HG02588 (cell line): Measurements from ENCODE around the gene P4HA1.

Experiments
- ATAC-seq: cut with Tn5 transposase; IDR thresholded peaks from one replicate; pipeline ENCODE4 v1.9.1; 2021; ENCODE audit warnings: mild to moderate bottlenecking, moderate library complexity; ENCODE audit not compliant: unreplicated experiment

The P4HA1 gene

DNA sequence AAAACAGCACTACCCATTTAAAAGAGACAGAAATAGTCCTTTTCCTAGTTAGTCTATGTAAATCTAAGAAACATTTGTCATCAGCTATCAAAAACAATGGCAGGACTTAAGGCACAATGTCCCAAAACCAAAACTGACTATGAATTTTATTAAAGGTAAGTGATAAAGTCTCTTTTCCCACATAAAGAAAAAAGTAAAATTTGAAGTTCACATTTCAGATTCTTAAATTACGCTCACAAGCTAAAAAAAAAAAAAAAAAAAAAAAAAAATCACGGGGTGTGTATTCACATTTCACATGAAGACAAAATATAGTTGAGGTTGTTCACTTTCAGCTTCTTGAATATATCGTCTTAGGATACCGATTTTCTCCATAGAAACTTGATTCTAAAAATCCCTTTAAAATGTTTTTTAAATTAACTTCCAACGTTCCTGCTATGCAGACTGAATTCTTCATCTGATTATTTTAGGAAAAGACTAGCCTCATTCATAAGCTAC is 1.6 kb downstream of the P4HA1 start:
- ATAC-seq: no peak

DNA sequence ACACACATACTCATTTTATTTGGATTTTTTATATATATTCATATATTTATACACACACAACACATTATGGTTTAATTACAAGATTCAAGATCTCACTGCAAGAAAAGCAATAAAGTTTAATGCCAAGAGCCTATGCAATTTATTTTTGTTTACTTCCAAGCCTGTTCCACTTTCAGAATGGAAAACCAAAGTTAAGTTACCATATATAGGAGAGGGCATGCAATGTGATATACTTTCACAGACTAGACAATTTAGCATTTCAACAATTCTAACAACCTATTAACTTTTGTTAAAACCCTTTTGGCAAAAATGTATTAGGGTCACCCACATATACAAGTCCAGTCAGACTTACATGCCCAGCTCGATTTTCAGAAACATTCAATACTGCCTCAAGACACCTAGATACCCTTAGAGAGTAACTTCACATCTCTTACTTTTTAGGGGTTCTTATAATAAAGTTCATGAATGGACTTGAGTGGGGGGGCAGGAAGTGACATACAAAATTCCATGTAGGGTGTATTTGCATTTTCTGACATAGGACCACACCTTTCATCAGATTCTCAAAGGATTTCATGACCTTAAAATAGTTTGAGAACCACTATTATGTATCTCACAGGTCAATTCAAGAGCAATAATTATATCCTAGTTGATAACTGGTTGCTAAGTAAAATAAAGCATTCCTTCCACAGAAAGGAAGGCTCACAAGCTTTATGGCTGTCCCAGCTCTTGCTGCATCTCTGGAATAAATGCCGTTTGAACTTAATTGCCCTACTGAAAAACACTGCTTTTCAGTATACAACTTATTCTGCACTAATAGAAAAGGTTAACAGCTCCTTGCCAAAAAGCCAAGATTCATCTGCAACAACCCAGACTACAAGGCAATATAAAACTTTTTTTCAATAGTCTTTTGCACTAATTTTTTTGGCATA is 2.5 kb downstream of the P4HA1 start:
- ATAC-seq: no peak

DNA sequence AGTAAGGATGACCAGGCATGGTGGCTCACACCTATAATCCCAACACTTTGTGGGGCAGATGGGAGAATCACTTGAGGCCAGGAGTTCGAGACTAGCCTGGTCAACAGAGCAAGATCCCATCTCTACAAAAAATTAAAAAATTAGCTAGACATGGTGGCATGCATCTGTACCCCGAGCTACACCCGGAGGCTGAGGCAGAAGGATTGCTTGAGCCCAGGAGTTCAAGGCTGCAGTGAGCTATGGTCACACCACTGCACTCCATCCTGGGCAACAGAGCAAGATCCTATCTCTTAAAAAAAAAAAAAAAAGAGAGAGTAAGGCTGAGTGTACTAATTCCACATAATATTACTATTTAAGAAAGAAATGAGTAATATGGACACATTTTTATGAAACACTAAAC is 3.8 kb downstream of the P4HA1 start:
- ATAC-seq: no peak

DNA sequence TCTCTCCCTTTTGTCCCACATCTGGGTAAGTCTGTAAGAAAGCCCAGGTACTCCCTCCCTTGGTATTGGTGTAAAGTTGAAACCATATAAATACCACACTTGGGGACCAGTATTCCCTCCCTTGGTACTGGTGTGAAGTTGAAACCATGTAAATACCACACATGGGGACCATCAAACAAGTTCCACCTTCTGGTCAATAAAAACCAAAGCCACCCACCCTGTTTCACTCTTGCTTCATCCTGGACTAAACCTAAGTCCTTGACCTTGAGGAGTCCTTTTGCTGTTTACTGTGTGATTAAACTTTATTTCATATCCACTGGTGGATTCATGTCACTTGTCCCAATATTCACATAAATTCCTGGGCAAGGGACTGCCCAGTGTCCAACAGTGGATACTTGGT is 8.4 kb downstream of the P4HA1 start:
- ATAC-seq: no peak

DNA sequence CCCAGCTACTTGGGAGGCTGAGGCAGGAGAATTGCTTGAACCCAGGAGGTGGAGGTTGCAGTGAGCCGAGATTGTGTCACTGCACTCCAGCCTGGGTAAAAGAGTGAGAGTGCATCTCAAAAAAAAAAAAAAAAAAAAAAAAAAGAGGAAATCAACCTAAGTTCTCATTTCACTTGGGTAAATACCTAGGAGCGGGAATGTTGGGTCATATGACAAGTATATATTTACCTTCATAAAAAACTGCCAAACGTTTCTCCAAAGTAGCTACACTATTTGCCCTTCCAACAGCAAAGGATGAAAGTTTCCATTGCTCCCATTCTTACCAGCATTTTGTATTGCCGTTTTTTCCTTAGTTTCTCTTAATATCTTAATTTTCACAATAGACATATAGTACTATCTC is 9.8 kb downstream of the P4HA1 start:
- ATAC-seq: no peak

DNA sequence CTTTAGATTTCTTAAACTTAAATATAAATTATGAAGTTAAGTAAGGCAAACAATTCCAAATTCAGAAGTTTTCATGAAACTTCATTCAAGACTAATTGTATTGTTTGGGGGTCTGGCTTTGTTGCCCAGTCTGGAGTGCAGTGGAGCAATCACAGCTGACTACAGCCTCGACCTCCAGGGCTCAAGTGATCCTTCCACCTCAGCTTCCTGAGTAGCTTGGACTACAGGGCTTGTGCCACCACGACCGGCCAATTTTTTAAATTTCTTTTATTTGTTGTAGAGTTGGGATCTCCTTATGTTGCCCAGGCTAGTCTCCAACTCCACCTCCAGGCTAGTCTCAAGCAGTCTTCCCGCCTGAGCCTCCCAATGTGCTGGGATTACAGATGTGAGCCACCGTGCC is 12.5 kb downstream of the P4HA1 start:
- ATAC-seq: no peak

DNA sequence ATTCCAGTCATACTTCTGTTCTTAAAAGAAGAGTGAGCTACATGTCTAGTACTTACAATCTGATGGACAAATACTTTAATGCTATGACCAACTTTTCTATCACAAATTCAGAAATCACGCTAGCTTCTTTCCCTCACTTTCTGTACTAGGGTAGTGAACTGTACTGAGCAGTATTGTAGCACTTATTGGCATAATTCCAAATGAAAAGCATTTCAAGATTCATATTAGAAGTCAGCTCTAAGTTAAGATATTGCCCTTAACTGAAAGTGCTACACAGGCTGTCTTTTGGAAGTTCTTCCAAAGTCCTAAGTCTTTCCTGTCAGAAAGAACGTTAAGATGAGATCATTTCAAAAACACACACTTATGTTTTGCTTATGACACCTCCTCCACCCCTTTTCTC is 13.4 kb downstream of the P4HA1 start:
- ATAC-seq: no peak

DNA sequence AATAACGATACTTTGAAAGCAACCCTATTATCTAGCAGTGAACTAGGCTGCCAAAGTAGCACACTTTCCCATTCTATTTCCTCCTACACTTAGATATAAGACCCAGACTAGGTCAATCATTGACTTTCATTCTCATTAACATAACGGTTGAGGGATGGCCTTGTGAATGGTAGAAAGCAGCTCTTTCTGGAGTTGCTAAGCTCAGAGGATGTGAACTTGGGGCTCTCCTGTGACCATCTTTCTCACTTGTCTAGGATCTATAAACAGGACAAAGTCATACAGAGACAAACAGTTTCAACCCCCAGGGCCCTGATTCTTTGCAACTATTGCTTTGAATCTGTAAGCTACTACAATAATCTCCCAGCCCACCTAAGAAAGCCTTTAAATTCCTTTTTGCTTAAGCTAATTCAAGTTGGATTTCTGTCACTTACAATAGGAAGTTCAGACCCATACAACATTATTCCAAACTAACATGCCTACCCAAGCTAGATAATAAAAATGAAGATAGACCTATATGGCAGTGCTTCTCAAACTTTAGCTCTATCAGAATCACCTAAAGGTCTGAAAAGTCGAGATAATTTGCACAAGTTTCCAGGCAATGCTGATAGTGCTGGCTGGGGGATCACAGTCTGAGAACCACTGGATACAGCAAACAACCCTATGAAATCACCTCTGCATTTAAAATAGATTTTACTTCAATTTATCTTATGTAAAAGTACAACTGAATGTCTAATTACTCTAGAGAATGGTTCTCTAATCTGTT is 16.7 kb downstream of the P4HA1 start:
- peak; percentile 52 for ATAC-seq

DNA sequence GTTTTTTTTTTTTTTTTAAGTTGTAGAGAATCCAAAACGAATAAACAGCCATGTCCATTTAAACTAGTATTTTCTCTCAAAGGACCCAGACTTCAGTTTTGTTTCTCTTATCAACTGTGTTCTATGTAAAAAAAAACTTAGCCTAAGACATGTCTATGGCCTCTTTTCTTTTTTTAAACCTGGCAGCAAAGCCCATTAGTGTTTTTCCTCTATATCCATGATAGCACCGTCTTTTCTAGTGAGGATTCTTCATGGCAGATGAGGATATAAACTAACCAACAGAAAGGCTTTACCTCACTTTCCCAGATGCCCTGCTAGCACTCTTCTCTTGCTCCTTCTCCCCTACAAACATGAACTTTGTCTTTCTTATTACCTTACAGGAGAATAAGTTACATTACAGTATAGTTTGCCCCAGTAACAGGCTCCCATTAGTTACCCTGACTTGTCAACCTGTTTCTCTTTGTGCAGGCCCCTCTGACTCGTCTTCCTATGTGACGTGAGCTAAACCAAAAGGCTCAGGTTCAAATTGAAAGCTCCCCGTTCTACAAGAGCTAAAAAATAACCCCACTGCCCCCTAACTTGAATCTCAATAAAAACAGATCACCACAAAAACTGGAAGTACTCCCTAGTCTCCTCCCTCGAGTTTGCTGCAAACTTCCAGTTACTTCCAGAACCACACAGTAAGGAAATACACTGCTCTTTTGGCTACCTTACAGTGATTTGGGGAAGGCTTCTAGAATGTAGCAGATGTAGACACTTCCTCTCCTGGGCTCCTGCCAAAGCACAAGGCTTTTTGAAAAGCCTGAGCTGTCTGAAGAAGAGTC is 20.1 kb downstream of the P4HA1 start:
- no peak for ATAC-seq

DNA sequence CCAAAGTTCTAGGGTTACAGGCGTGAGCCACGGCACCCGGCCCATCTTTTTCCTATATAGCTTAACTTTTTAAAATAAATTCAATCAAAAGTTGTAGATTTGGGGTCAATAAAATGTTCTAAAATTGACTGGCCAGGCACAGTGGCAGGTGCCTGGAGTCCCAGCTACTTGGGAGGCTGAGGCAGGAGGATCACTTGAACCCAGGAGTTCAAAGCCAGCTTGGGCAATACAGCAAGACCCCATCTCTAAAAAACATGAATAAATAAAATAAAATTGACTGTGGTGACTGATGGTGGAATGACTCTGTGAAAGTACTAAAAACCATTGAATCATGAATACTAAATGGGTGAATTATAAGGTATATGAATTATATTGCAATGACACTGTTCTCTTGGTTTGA is 20.8 kb downstream of the P4HA1 start:
- ATAC-seq: no peak

DNA sequence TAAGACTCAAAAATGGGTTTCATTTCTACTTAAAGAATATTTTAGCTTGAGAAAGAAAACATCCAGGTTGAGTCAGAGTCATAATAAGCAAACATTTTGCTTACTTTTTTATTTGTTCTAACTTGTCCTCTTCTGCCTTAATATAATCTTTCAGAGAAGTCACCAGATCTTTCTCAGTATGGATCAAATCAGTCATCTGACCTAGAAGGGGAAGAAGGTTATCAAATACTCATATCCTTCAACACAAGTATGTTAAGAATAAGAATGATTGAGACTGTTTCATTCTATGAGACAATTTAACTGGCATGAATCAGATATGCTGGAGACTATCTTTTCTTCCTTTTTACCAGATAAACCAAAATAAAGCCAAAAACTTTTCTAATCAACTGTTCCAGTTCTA is 23.0 kb downstream of the P4HA1 start:
- ATAC-seq: no peak

DNA sequence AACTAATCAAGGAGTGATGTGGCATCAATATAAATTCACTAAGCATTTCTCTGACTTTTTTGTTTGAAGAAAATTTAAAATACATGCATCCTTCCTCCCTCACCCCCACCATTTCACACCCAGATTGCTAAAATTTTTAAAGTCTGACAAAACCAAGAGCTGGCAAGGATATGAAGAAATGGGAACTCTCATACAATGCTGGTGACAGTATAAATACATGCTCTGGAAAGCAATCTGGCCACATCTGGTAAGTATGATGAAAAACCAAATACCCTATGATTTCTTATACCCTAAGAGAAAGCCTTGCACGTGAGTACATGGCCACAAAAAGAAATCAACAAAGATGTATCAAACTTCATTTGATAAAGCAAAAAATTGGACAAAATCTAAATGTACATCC is 31.2 kb downstream of the P4HA1 start:
- no peak for ATAC-seq

DNA sequence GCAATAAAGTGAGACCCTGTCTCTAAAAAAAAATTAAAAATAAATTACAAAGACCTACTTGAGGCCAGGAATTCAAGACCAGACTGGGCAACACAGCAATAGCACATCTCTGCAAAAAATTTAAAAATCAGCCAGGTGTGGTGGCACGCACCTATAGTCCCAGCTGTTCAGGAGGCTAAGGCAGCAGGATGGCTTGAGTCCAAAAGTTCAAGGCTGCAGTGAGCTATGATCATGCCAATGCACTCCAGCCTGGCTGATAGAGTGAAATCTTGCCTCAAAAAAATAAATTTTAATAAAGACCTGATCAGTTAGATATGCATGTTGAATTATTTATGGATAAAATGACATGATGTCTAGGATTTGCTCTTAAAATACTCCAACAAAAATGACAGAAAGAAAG is 34.9 kb downstream of the P4HA1 start:
- no peak for ATAC-seq

DNA sequence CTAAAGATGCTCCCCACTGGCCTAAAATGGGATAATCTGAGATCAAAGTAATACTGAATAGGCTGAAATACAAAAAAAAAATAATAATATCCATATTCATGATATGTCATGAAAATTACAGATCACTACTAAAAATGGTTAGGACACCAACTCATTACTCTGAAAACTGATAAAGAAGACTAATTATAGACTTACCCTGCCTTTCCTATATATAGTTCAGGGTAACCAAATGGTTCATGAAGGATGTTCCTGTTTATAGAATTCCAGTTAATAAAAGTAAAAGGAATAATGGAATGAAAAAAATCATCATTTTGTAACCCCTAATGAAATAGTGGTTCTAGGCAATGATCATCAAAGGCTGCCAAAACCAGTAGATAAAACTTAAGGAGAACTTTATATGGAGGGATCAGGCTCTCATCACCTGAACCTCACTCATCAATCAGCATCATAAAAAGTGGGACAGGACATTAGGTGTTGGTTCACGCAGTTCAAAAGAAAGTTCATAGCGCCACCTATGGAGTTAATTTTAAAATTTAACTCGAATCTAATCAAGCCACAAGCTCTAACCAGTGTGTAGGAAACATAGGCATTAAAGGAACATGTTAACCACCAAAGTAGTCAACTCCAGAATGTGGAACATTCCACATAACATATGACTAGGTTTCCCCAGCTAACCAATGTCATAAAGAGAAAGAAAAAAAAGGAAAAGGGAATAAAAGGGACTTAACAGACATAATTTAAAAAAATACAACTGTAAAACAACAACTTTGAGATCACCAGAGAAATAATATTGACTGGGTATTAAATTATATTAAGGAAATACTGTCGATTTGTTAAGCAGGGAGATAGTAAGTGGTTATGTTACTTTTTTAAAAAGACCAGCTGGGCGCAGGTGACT is 35.7 kb downstream of the P4HA1 start:
- ATAC-seq: no peak

DNA sequence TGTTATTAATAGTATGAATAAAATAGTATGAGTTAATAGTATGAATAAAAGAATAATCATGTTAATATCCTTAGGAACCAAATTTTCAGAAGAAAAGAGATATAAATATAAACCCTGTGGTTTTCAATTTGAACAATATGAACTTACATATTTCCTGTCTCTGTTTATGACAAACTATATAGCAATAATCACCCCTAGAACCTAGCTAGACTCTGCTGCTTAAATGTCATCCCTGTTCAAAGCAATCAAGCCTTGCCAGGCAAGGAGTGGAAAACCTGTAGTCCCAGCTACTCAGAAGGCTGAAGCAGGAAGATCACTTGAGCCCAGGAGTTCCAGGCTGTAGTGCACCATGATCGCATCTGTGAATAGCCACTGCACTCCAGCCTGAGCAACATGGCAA is 36.5 kb downstream of the P4HA1 start:
- no peak for ATAC-seq

DNA sequence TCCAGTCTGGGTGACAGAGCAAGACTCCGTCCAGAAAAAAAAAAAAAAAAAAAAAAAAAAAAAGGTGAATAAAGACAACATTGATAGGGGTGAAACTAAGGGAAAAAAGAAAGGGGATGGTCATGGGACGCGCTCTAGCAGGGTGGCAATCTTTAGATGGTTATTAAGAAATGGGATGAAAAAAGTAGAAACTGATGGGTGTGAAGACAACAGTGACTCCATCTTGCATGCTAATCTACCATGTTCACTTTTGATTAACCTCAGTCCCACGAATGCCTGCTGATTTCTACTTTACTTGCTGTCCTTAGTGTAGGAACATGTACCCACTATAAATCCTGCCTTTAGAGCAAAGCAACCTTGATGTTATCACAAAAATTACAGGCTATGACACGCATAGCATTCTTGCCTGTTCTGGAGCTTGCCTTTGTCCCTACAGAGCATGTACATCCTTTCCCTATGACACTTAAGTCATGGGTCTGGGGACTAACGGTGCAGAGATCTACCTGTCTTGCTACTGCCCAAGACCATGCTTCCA is 38.5 kb downstream of the P4HA1 start:
- no peak for ATAC-seq

DNA sequence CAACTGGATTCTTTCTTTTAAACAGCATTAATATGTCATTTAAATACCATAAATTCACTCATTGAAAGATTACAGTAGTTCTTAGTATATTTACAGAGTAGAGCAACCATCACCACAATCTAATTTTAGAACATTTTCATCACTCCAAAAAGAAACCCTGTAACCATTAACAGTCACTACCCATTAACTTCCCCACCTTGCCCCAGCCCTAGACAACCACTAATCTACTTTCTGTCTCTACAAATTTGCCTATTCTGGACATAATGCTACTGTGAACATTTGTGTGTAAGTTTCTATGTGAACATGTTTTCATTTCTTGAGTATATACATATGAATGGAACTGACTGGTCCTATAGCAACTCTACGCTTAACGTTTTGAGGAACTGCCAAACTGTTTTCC is 42.4 kb downstream of the P4HA1 start:
- peak; percentile 74 for ATAC-seq

DNA sequence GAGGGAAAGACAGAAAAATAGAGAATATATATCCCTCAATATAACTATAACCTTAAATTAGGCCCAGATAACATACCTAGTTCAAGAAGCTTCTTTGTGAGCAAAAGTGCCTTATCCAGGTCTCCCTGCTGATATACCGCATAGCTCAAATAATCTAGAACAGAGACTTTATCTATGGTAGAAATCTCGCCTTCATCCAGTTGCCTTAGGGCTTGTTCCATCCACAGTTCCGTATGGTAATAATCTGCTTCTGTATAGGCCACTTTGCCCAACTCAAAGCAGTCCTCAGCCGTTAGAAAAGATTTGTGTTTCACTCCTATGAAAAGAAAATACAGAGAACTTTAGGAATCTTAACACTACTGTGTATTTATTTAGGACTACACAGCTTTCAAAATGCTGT is 43.4 kb downstream of the P4HA1 start:
- no peak for ATAC-seq

DNA sequence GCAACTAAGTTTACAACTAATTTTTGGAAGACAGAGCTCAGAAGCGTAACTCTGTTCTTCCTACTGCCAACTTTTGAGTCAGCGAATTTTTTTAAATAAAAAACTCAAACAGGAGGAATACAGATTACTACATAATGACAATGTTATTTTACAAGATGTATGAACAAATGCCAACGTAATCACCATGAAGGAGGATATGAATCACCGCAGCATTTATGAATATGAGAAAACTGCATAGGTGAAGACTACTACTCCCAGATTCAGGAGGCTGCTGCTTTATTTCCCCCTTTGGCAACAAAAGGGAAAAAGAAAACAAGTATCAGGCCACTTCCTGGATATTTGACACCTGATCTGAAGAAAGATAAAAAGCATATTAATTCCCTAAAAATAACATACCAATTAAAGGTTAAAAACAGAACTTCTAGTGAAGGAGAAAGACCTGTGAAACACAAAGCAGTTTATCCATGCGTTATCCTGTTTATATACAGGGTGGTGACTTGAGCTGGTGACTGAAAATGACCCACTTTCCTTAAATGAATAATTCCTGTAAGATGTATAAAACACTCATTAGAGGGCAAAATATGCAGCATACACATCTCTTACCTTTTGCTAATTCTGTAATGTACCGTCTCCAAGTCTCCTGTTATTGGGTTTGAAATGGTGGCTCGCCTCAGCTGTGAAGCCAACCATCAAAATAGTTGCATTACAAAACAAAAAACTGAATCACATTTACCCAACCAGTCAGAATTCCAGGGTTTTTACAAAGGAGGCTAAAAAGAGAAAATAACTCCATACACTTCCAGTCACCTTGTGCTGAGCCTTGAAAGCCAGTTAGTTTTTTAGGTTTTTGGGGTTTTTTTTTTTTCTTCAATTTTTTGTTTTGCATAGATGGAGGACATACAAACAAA is 52.0 kb downstream of the P4HA1 start:
- no peak for ATAC-seq
